ENCODE measurements around the gene SNAI1. TPM values are rescaled to one million over a fixed set of nuclear protein-coding genes. Genes with fewer than 3 reads are reported as not detected.

Gene SNAI1
- total and polyA plus RNA-seq, 2 of the 4 experiments (the other 2 are of a cell fraction) = 0.54 to 13.7 TPM

- H3K14ac ChIP-seq (replicated peaks; ENCODE audit: low read depth, low read length) = no peak overlapping the region
- H2AK9ac ChIP-seq (replicated peaks; ENCODE audit: low read depth, low read length, poor library complexity) = peak overlapping the region; percentile 5
- H3K36me3 ChIP-seq (ENCODE audit: control insufficient read depth, insufficient read depth, low read length) = no peaks in the 10 kb centered on the region
- no peak overlapping the region for H3K4ac ChIP-seq (ENCODE audit: low read depth, low read length)
- DNase-seq = no peak
- no TSS peak for BruUV-seq (replicated peaks)
- H3K79me1 ChIP-seq (ENCODE audit: low read depth in 1 of 2, low read length in 2 of 2) = no peaks in the 10 kb centered on the region
- no peak overlapping the region for H3K9ac ChIP-seq (ENCODE audit: low read depth, low read length)
- no peak overlapping the region for H2AK5ac ChIP-seq (ENCODE audit: low read depth, low read length)
- H3K56ac ChIP-seq (ENCODE audit: extremely low read depth, insufficient read depth, low read length) = no peak overlapping the region
- ATAC-seq (ENCODE audit: low read depth) = no peak
- H2BK120ac ChIP-seq (ENCODE audit: low read depth, low read length) = no peak overlapping the region
- in situ Hi-C loops (cut with MboI; ENCODE audit: low sequenced_read_pairs) = no loop called here
- 0 out of 2 replicates have a peak, but pooled peaks cover 8% of the 10 kb centered on the region for H3K9me1 ChIP-seq (ENCODE audit: insufficient read depth, low read length)
- no peak overlapping the region for H3K4me3 ChIP-seq (ENCODE audit: insufficient read depth, low read depth, low read length)
- no peak overlapping the region for H3K23ac ChIP-seq (ENCODE audit: low read depth, low read length)
- dilution Hi-C loops (cut with HindIII; ENCODE audit: low sequenced_read_pairs, unreplicated experiment) = no loop called here
- no peak overlapping the region for H3K18ac ChIP-seq (ENCODE audit: low read depth, low read length)
- POLR2A ChIA-PET (ENCODE audit: unreplicated experiment) = no interaction called here
- no peak overlapping the region for H4K8ac ChIP-seq (ENCODE audit: low read depth in 2 of 2, low read length in 2 of 2)
- no peak overlapping the region for H2BK20ac ChIP-seq (ENCODE audit: low read depth, low read length)
- 100% methylated on average over 2 of the region's 10 CpGs; no CpG with 5 or more reads in 1 of the 2 experiments for WGBS, 2 experiments (ENCODE audit: extremely low coverage in 2 of 2, insufficient read length in 1 of 2)
- no peak overlapping the region for H2BK15ac ChIP-seq (ENCODE audit: low read depth, low read length)
- intact Hi-C loops (cut with micrococcal nuclease) = no loop called here
- H3K27ac ChIP-seq (ENCODE audit: insufficient read depth, low read length) = no peak overlapping the region
- H4K5ac ChIP-seq (ENCODE audit: low read depth, low read length) = no peak overlapping the region
- TF ChIP-seq FOS (IDR thresholded peaks at IDR 0.05; ENCODE audit: low read depth, low read length) (no peak), CEBPB (IDR thresholded peaks at IDR 0.05; ENCODE audit: low read depth, low read length) (no peak), RFX5 (IDR thresholded peaks at IDR 0.05; ENCODE audit: low read depth, low read length) (no peak), POLR2A (IDR thresholded peaks at IDR 0.05; ENCODE audit: low read depth, low read length) (no peak), BHLHE40 (IDR thresholded peaks at IDR 0.05; ENCODE audit: low read depth, low read length) (no peak), MXI1 (IDR thresholded peaks at IDR 0.05; ENCODE audit: borderline replicate concordance, low read depth, low read length) (no peak), RAD21 (IDR thresholded peaks at IDR 0.05; ENCODE audit: low read length) (no peak), NFE2L2 (IDR thresholded peaks at IDR 0.05; ENCODE audit: low read depth, low read length) (no peak), MAFK (IDR thresholded peaks at IDR 0.05; ENCODE audit: low read depth, low read length) (no peak), CHD1 (IDR thresholded peaks at IDR 0.05; ENCODE audit: low read depth, low read length) (no peak), RCOR1 (IDR thresholded peaks at IDR 0.05; ENCODE audit: insufficient replicate concordance, low read length) (no peak), CTCF (conservative IDR thresholded peaks at IDR 0.05; ENCODE audit: low read depth, low read length) (no peak)
- peak overlapping the region; percentile 35 for H2AFZ ChIP-seq (replicated peaks; ENCODE audit: low read length, poor library complexity)
- no peaks in the 10 kb centered on the region for H3K9me3 ChIP-seq (ENCODE audit: control insufficient read depth, insufficient read depth, low read length)
- CTCF ChIA-PET = no interaction called here
- H4K20me1 ChIP-seq (ENCODE audit: insufficient read depth, low read length) = no peaks in the 10 kb centered on the region
- no peak overlapping the region for H4K91ac ChIP-seq (ENCODE audit: insufficient read depth, low read depth, low read length)
- H3K27me3 ChIP-seq (ENCODE audit: control insufficient read depth, insufficient read depth, low read length) = no peaks in the 10 kb centered on the region
- no peak overlapping the region for H2BK5ac ChIP-seq (ENCODE audit: low read depth, low read length, poor library complexity, severe bottlenecking)
- no peak overlapping the region for H3K4me2 ChIP-seq (ENCODE audit: low read depth, low read length)
- H3K4me1 ChIP-seq (ENCODE audit: control insufficient read depth, insufficient read depth, low read length) = peaks cover 9% of the 10 kb centered on the region
These were observed 40.5 kb downstream of the SNAI1 start for GRCh38 chr20:50023116-50023805.

Measured in IMR-90 (cell line).